Smooth muscle cell (in vitro differentiated cells): Measurements from ENCODE around the gene EPHA4. TPM values are rescaled to one million over a fixed set of nuclear protein-coding genes. Genes with fewer than 3 reads are reported as not detected.
A peak's percentile ranks its signal among the peaks of the same experiment; 100 is the strongest.

Experiments used
- DNase-seq: peaks from one replicate; lab custom pipeline; 2025; ENCODE audit not compliant: unreplicated experiment; lab: John Stamatoyannopoulos, UW
- H2AFZ ChIP-seq: fragments of 200-600 bp; sonication (generic); 2 replicates; pipeline ENCODE4 v1.6.0; 2016; ENCODE audit warnings: antibody characterized with exemption, low read depth, mild to moderate bottlenecking
- H3F3A ChIP-seq: fragments of 200-600 bp; sonication (generic); 2 replicates; pipeline ENCODE4 v1.6.0; 2017; ENCODE audit warnings: antibody characterized with exemption, low read depth
- H3K27ac ChIP-seq: fragments of 200-600 bp; sonication (generic); 2 replicates; pipeline ENCODE4 v1.5.1; 2016; ENCODE audit warnings: low read depth, mild to moderate bottlenecking
- H3K27me3 ChIP-seq: fragments of 200-600 bp; sonication (generic); 2 replicates; pipeline ENCODE4 v1.6.1; 2016; ENCODE audit warnings: low read depth, mild to moderate bottlenecking
- H3K36me3 ChIP-seq: fragments of 200-600 bp; sonication (generic); 2 replicates; pipeline ENCODE4 v1.5.1; 2016; ENCODE audit warnings: low read depth
- H3K4me1 ChIP-seq: fragments of 200-600 bp; sonication (generic); 2 replicates; pipeline ENCODE4 v1.5.1; 2016; ENCODE audit warnings: low read depth
- H3K4me2 ChIP-seq: fragments of 200-600 bp; sonication (generic); 2 replicates; pipeline ENCODE4 v1.6.0; 2016; ENCODE audit warnings: mild to moderate bottlenecking
- H3K4me3 ChIP-seq: fragments of 200-600 bp; sonication (generic); 2 replicates; pipeline ENCODE4 v1.5.1; 2016; ENCODE audit warnings: mild to moderate bottlenecking
- H3K79me2 ChIP-seq: fragments of 200-600 bp; sonication (generic); 2 replicates; pipeline ENCODE4 v1.6.0; 2016; ENCODE audit warnings: low read depth, mild to moderate bottlenecking
- H3K9ac ChIP-seq: fragments of 200-600 bp; sonication (generic); 2 replicates; pipeline ENCODE4 v1.6.0; 2016; ENCODE audit warnings: low read depth
- H3K9me3 ChIP-seq: fragments of 200-600 bp; sonication (generic); replicated peaks from 2 replicates; pipeline ENCODE4 v1.5.1; 2016; ENCODE audit warnings: low read depth
- H4K20me1 ChIP-seq: fragments of 200-600 bp; sonication (generic); 2 replicates; pipeline ENCODE4 v1.6.0; 2016; ENCODE audit warnings: low read depth
- CTCF ChIP-seq: fragments of 200-600 bp; sonication (generic); IDR thresholded peaks from 2 replicates; pipeline ENCODE4 v1.5.1; 2017; ENCODE audit warnings: borderline replicate concordance, mild to moderate bottlenecking, antibody characterized with exemption; ENCODE audit not compliant: insufficient read depth, poor library complexity, severe bottlenecking
- WGBS: methylation state at CpG from one replicate; pipeline ENCODE4 v1.1.7; 2016; ENCODE audit warnings: low lambda C conversion rate; 5-methylcytosine and 5-hydroxymethylcytosine counted together
- polyA plus RNA-seq: library from polyadenylated mRNA; unstranded; fragments of >200 nt; fragmentation: Nextera tagmentation; extraction: Ambion mirVana; gene quantifications from 2 replicates; pipeline ENCODE4 v1.2.1, GENCODE V29; 2016
- total RNA-seq: library from RNA; depleted of rRNA; stranded (reverse); fragments of >200 nt; gene quantifications from 2 replicates; pipeline ENCODE4 v1.2.3, GENCODE V29; 2014

EPHA4 gene
- total and polyA plus RNA-seq, 2 experiments from 2014 or later, result 2.8 to 48.3 TPM

GRCh38 chr2:221501883-221502269, 70.2 kb downstream of the EPHA4 start:
- peak overlapping the region; percentile 89 for H3K27ac ChIP-seq
- H3K4me2 ChIP-seq, result peak overlapping the region; percentile 82
- H3K4me3 ChIP-seq, result peak overlapping the region; percentile 6
- 52% methylated on average over 4 of the region's 4 CpGs for WGBS
- no peaks in the 10 kb centered on the region for H3K36me3 ChIP-seq
- no peak for DNase-seq
- peaks cover 12% of the 10 kb centered on the region for H3F3A ChIP-seq
- H3K9ac ChIP-seq, result peak overlapping the region; percentile 65
- H3K4me1 ChIP-seq, result peaks cover 26% of the 10 kb centered on the region
- peaks cover 7% of the 10 kb centered on the region for H3K27me3 ChIP-seq
- no peak overlapping the region for H2AFZ ChIP-seq
- H3K79me2 ChIP-seq, result no peaks in the 10 kb centered on the region
- TF ChIP-seq CTCF, result no peak
- H3K9me3 ChIP-seq, result no peaks in the 10 kb centered on the region
- H4K20me1 ChIP-seq, result no peaks in the 10 kb centered on the region

- no peak overlapping the region for H2AFZ ChIP-seq
- peak overlapping the region; percentile 89 for H3K27ac ChIP-seq
- H4K20me1 ChIP-seq, result no peaks in the 10 kb centered on the region
- H3K36me3 ChIP-seq, result no peaks in the 10 kb centered on the region
- 33% methylated on average over 10 of the region's 10 CpGs for WGBS
- DNase-seq, result no peak
- H3K9me3 ChIP-seq, result no peaks in the 10 kb centered on the region
- no peak for TF ChIP-seq CTCF
- peak overlapping the region; percentile 82 for H3K4me2 ChIP-seq
- peak overlapping the region; percentile 65 for H3K9ac ChIP-seq
- H3F3A ChIP-seq, result peaks cover 12% of the 10 kb centered on the region
- peaks cover 28% of the 10 kb centered on the region for H3K4me1 ChIP-seq
- H3K79me2 ChIP-seq, result no peaks in the 10 kb centered on the region
- peaks cover 7% of the 10 kb centered on the region for H3K27me3 ChIP-seq
- H3K4me3 ChIP-seq, result peak overlapping the region; percentile 6
Observed at GRCh38 chr2:221501210-221501882, 70.8 kb downstream of the EPHA4 start.

GRCh38 chr2:221500501-221501209, 71.4 kb downstream of the EPHA4 start:
- Histone ChIP-seq H3K9me3 (no peaks in the 10 kb centered on the region), H3K4me3 (no peak overlapping the region), H3K27ac (peak overlapping the region; percentile 8), H3K4me1 (peaks cover 32% of the 10 kb centered on the region), H4K20me1 (no peaks in the 10 kb centered on the region), H2AFZ (no peak overlapping the region), H3K9ac (no peak overlapping the region), H3K79me2 (no peaks in the 10 kb centered on the region), H3K36me3 (no peaks in the 10 kb centered on the region), H3F3A (peaks cover 12% of the 10 kb centered on the region), H3K27me3 (peaks cover 10% of the 10 kb centered on the region), H3K4me2 (peak overlapping the region; percentile 82)
- no peak for DNase-seq
- TF ChIP-seq CTCF, result no peak
- 87% methylated on average over 6 of the region's 6 CpGs for WGBS

GRCh38 chr2:221495731-221496130, 76.4 kb downstream of the EPHA4 start:
- Histone ChIP-seq H3K79me2 (no peaks in the 10 kb centered on the region), H2AFZ (no peak overlapping the region), H3K4me3 (no peak overlapping the region), H3K4me1 (peaks cover 49% of the 10 kb centered on the region), H4K20me1 (no peaks in the 10 kb centered on the region), H3F3A (no peaks in the 10 kb centered on the region), H3K27ac (no peak overlapping the region), H3K9me3 (no peaks in the 10 kb centered on the region), H3K27me3 (peaks cover 29% of the 10 kb centered on the region), H3K9ac (no peak overlapping the region), H3K4me2 (no peak overlapping the region), H3K36me3 (no peaks in the 10 kb centered on the region)
- TF ChIP-seq CTCF, result no peak
- WGBS, result 92% methylated on average over 4 of the region's 4 CpGs
- DNase-seq, result no peak
